Stimulated activated CD4-positive, alpha-beta T cell treated with anti-CD3 and anti-CD28 coated beads, Interleukin-4, amount 100 ng/mL, for 48 hours (primary cell): ENCODE measurements around the gene CLIP2.

Experiments used
- DNase-seq, 2 donors: peaks; one replicate each; pipeline ENCODE4 v3.0.0-alpha.2; 2020; ENCODE audit warnings: low read depth in 2 of 2

CLIP2 gene

DNA sequence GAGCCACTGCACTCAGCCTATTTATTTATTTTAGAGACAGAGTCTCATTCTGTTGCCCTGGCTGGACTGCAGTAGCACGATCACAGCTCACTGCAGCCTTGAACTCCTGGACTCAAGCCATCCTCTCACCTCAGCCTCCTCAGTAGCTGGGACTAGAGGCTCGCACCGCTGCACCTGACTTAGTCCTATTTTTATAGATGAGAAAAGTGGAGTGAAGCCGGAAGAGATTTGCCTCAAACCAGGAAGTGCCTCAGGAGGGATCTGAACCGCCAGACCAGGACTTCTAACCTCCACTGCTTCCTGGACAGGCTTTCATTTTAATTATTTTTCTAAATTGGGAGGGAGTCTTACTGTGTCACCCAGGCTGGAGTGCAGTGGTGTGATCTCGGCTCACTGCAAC lies 17.5 kb upstream of the CLIP2 start:
- no peak for DNase-seq

DNA sequence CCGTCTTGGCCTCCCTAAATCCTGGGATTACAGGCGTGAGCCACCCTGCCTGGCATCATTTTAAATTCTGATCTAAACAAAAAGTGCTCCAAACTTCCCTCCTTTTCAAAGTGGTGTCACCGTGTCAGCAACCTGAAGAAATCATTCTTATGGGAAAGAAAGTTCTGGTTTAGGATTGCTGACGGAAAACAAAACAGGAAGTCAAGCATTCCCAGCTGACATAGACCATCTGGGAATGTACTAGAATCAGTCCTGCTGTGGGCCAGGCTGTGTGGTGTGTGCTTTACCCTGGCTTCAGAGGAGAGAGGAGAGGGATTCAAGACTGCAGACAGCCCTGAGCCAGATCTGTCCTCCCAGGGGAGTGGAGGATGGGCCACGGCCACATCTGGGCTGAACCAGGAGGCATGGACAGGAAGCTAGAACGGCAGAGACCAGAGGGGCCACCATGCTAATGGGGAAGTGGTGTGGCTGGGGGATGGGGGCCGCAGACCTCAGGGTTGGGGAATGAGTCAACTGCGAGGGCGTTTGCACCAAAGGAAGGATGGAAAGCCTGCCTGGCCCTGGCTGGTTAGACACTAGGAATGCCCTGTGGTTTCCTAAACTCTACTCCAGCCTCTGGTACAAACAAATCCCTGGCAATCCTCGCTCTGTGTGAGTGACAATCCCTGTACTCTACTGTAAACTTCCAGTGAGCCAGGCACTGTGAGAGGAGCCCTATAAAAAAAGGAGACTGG lies 16.7 kb upstream of the CLIP2 start:
- DNase-seq: no peak

DNA sequence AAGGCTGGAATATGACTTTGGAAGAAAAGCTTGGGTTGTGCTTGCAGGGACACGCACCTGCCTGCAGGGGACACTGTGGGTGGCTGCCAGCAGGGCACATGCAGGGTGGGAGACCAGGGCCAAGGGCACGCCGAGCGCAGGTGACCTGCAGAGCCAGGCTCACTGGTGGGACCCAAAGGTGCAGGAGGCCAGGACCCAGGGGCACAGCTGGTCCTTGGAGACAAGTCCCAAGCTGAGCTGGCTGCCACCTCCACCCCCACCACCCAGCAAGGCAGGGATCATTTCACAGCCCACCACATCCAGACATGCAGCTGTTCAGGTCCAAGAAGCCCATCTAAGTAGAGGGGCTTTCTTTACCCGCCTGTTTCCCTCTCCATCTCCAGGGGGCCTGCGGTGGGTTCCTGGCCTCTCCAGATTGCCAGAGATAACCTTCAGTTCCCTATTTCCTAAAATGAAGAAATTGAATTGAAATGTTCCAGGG lies 13.8 kb upstream of the CLIP2 start:
- DNase-seq: no peak

DNA sequence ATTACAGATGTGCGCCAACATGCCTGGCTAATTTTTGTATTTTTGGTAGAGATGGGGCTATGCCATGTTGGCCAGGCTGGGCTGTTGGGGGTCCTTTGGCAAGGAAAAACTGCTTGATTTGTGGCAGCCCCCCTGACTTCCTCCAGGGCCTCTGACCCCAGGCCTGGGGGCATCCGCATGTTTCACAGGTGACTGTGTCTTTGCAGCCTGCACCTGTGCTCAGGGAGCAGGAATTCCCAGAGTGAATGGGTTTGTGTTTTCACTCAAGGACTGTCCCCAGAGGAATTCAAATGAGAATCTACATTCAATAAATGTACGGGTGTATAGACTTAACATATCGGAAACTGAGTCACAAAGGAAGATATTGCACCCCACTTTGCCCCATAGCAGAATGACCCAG lies 11.6 kb upstream of the CLIP2 start:
- DNase-seq: no peak

DNA sequence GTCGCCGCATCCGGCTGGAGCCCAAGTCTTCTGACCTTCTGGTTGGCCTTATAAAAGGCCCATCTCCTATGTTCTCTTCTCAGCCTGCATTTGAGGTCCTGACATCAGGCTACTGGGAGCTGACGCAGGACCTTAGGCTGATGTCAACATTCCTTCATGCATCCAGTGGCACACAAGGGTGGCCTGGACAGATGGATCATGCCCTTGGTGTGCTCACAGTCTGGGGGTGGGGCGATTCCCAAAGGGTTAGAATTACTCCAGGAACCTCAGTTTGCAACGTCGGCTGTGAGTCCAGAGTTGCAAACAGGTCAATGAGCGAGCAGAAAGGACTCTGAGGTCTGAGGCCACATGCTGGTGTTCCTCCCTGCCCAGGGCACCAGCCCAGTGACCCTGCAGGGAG lies 8.2 kb upstream of the CLIP2 start:
- DNase-seq: no peak

DNA sequence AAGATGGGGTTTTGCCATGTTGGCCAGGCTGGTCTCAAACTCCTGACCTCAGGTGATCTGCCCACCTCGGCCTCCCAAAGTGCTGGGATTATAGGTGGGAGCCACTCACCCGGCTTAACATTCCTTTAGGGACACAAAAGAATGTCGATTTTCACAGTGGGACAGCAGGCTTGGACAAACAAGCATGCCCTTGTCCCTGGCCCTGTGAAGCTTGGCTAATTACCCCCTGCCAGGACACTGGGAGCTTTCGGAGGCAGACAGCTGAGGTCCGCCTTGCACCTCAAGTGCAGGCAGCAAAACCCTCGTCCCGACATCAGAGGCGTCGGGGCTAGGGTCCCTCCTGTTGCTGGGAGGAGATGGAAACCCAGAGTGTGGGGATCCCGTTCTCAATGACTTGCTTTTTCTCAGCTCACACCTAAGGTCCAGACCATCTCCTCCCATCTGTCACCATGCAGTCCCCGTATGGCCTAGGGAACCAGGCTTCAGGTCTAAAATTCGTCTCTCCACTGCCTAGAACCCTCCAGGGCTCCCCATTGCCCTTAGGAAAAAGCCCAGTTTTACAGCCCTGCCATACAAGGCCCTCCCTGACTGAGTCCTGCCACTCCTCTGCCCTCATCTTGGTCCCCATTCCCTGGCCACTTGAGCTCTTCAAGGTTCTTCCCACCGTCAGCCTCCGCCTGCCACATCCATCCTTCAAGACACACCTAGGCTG lies 6.3 kb upstream of the CLIP2 start:
- no peak for DNase-seq

DNA sequence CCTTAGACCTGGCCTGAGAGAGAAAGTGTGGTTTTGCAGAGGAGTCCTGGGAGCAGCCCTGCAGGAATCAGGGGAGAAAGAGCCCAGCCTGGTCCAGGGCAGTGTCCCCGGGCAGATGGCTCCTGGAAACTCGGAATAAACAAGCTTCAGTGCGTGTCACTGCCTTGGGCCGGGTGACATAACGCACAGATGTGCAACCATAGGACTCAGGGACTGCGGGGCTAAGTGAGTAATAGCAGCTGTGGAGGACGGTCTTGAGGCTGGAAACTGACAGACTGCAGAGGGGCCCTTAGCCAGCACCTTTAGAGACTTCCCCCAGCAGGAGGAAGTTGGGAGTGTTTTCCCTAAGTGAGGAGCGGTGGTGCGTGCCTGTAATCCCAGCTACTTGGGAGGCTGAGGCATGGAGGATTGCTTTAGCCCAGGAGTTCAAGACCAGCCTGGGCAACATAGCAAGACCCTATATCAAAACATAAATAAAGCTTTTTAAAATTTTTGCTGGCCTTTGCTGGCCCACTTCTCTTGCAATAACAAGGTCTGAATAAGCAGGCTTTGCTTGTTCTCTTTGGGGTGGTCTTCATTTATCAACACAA lies 5.3 kb upstream of the CLIP2 start:
- no peak for DNase-seq

DNA sequence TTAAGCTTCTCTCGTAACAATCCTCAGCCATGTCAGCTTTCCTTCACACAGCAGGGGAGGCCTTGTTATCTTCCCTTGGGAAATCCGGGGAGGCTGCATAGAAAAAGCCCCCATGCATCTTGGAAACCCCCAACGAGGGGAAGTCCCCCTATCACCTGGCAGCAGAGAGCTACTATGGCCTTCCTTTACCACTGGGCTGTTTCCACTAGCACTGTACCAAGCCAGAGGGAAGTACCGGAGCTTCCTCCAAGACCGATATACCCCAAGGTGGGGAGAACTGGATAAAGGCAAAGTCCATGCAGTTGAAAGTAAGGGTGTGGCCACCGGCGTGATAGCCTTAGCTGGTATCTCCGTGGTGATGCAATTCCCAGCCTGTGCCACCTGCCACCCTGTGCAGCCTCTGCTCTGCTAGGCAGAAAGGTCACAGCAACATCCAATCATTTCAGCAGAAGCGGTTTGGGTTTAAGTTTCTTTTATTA lies 4.4 kb upstream of the CLIP2 start:
- no peak for DNase-seq

DNA sequence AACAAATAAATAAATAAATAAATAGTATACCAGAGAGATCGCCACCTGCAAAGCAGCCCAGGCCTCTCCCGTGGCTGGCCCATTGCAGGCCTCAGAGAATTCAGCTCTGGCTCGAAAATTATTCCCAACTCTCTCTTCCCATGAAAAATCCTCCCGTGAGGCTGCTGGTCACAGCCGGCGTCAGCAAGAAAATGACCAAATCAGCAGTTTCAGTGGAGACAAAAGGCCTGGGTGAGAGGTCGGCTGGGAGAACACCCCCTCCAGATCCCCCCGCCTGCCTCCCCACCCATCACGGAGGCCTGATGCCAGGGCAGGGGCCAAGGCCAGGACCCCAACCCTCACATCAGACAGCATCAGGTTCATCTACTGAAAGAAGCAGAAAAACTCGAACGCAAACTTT lies 3.1 kb upstream of the CLIP2 start:
- no peak for DNase-seq

DNA sequence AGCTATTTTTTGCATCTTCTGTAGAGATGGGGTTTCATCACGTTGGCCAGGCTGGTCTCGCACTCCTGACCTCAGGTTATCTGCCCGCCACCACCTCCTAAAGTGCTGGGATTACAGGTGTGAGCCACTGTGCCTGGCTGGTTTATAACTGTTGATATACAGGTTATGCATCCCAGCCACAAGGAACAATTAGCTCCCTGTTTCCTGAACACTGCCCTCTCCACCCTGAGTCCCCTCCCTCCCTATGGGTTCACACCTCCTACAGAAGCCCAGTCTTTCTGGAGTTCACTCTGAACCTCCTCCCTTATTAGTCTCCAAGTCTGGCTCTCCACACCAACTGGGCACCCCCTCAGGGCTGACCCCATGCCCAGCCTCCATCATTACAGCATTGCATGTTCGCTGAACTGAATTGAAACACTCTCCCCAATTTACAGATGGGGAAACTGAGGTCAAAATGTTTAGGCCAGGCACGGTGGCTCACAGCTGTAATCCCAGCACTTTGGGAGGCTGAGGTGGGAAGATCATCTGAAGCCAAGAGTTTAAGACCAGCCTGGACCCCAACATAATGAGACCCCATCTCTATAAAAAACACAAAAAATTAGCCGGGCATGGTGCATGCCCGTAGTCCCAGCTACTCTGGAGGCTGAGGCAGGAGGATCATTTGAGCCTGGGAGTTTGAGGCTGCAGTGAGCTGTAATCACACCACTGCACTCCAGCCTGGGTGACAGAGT lies 1.7 kb upstream of the CLIP2 start:
- DNase-seq: no peak

DNA sequence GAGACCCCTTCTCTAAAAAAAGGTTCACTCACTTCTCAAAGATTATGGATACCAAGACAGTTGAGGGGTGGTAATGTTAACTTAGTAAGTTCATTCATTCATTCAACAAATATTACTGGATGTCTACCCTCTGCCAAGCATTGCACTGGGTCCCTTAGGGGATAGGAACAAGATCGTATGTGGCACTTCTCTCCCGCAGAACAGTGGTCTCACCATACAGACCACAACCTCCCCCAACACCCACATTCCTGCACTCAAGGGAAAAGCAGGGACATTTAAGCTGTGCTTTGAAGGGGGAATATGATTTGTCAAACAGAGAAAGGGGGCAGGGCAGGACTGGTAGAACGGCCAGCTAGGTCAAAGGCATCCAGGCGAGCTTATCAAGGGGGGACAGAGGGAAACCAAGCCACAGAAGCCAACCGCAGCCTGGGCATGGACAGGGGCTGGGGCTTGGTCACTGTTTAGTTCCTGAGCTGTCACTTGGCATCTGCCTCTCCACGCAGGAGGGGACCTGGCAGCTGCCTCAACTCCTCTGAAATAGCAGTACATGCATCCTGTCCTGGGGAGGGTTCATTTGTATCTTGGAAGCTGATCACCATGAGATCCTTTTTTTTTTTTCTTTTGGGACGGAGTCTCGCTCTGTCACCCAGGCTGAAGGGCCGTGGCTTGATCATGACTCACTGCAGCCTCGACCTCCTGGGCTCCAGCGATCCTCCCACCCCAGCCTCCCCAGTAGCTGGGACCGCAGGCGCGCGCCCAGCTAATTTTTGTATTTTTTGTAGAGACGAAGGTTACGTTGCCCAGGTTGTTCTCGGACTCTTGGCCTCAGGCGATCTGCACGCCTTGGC lies 949 bp upstream of the CLIP2 start:
- no peak for DNase-seq

DNA sequence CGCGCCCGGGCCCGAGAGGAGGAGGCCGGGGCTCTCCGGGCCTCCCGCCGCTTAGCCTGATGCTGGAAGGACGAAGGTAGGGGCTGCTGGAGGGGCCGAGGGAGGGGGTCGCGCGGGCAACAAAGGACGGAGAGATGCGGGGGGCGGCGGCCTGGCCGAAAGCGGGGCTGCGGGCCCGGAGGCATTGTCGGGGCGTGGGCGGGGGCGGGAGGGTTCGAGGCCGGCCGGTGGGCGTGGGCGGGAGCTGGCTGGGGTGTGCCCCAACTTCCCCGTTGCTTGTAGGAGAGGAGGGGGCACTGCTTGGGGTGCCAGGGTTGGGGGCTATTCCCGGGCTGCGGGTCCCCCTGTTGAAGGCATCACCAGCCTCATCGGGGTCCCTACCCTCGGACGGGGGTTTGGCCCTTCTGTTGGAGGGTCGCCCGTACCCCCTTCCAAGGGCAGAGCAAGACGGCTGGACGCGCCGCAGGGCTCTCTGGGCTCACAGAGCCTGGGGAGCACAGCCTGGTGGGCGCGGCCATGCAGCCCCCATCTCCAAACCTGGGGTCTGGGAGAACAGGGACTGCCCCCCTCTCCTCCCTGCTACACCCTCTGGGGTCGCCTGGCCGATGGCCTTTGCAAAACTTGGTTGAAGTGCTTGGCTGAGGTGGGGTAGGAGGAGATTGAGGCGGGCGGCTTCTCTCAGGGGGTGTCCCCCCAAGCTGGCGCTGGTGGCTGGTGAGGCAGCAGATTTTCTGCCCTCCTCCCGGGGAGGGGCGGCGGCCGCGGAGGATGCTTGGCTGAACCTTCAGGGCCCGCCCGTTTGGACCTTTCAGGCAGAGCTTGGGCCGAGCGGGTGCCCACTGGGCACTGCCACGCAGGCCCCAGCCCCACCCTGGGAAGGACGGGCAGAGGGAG lies 699 bp downstream of the CLIP2 start:
- DNase-seq: no peak

DNA sequence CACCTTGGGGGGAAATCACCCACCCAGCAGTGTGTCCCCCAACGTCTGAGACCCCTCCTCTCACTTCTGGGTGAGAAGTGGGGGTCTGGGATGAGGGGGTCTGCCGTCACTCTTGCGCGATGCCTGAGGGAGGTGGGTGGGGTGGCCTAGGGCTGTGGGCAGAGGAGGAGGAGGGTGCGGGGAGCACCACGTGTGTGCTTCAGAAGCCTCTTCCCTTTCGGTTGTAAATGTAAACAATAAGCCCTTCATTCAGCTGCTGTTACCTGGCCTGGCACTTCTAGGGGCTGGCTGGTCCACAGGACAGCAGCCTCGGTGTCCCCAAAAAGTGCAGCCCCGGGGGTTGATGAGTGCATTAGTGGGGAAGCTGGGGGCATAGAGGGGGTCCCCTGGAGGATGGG lies 1.3 kb downstream of the CLIP2 start:
- DNase-seq: no peak

DNA sequence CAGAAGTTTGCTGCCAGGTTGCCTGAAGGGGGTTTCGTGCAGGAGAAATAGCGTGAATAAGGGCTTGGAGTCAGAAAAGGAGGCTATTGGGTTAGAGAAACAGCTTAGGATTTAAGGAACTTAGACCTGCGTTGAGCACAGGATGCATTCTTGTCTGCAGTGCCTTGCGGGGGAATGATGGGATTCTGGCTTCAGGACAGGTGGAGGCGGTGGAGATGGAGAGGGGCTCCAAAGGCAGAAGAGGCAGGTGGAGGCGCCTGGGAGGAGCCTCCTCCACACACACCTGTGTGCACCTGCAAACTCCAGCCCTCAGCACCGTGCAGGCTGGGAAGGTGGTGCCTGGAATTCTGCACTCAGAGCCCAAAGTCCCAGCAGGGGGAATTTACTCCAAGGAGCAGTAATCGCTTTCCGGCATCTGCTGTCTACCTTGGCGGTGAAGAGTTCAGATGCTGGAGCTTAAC lies 1.8 kb downstream of the CLIP2 start:
- DNase-seq: no peak

DNA sequence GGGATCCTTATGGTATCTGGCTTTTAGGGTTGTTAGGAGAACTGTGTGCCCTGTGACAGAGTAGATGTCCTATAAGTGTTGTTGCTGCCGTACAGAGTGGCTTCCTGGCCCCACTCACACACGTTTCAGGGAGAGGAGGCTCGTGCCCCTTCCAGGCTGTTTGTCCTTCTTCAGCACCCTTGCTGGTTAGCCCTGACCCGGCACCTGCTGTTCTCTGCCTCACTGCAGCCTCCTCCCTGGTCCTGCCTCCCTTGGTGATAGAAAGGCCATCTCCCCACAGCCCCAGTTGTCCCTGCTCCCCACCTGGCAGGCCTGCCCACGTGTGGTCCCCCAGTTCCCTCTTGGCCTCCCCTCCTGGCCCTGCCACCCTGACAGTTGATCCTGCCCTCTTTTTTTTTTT lies 2.3 kb downstream of the CLIP2 start:
- DNase-seq: no peak

DNA sequence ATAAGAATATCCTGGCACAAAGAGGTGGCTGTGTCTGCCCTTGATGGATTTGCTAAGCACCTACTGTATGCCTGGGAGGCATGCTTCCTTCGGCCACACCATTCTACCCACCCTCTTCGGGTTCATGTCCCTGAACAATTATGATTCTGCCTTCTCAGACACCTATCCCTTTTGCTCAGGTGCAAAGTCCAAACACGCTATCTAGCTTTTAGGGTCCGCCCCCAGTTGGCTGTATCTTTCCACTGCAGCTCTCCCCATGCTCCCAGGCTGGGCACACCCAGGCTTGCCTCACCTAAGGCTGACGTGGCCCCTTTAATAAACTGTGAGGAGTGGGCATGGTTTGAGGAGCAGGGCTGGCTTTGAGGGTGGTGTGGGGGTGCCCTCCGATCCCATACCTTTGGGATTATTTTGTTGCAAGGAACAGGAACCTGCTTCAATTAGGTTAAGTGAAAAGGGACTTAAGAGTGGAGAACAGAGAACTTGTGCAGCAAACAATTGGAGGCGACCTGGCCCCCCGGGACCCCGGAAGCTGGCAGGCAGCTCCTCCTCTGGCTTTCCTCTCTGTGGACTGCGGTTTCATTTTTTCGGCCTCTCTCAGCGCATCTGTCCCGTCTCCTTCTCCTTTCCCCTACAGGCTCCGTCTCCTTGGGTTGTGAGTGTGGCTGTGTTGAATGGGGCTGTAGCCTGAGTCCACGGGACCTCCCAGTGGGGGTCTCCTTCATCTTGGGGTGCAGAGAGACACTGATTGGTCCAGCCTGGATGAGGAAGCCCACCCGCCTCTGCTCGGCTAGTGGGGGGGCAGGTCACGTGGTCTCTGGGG lies 3.8 kb downstream of the CLIP2 start:
- DNase-seq: no peak

DNA sequence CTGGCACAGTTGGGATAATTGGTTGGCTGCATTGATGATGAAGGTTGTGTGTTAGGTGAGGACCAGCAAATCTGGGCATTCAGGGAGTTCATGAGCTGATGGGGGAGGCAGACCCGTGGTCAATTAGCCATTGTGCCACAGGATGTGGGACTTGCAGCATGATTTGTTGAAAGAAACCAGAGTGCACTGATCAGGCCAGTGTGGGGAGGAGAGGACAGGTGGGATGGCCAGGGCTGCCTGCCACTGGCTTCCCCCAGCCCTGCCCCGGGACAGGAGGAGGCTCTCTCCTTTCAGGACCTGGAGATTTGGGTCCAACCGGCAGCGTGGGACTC lies 4.3 kb downstream of the CLIP2 start:
- no peak for DNase-seq

DNA sequence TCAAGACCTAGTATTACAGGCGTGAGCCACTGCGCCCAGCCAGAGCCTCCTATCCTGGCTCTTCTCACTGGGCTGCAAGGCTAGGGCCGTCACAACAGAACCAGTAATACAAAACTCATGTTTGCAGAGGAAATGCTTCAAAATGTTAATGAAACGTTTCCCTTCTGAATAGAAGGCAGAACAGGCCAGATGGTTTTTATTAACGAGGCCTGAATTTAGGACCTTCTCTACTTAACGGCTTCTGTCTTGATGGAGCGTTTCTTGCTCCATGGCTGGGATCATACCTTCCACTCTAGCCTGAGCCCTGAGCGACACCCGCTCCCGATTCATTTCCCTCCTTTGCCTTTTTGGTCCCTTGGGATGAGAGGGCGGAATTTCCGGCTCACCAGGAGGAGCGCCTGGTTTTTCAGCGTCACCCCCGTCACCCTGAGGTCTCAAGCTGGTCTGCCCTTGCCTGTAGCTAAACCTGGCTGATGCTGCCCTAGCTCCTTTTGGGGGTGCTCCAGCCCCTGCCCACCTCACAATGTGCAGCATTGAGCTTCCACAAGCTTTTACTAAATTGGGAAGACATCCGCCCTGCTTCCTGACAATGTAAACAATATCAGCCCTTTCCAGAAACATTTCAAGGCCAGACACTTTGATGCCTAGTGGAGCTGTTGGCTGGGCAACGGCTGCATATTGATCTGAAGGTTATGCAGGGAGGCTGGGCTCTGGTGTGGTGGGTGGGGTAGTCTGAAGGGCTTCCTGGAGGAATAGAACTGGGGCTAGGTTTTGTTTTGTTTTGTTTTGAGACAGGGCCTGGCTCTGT lies 5.2 kb downstream of the CLIP2 start:
- DNase-seq: no peak
